Transverse colon (tissue), 4 donors: ENCODE results near the gene DOCK8.

ENCODE experiments used
- CTCF ChIP-seq, 5 experiments: fragments of 200-600 bp in 3 of 5; fragments of 450-650 bp in 2 of 5; sonication (generic) in 3 of 5; IDR thresholded peaks; 1 replicate in 2 of 5; 2 replicates in 3 of 5; pipeline ENCODE4 v1.5.1; 2016 to 2017; ENCODE audit warnings: antibody characterized with exemption in 5 of 5, inconsistent platforms in 3 of 5, mild to moderate bottlenecking in 2 of 5, moderate library complexity in 1 of 5
- POLR2A ChIP-seq: fragments of 450-650 bp; IDR thresholded peaks from one replicate; pipeline ENCODE4 v1.6.1; 2016; ENCODE audit warnings: antibody characterized with exemption, mild to moderate bottlenecking, moderate library complexity
- POLR2AphosphoS5 ChIP-seq, 3 donors: sonication (generic); formaldehyde crosslinking; IDR thresholded peaks; one replicate each; pipeline ENCODE4 v1.6.1; 2016; ENCODE audit warnings: antibody characterized with exemption in 3 of 3

GRCh38 chr9:505741-506059, 291.0 kb downstream of the DOCK8 start:
- TF ChIP-seq CTCF (IDR thresholded peaks at IDR 0.05) (no peak), POLR2A (no peak), POLR2AphosphoS5 (IDR thresholded peaks at IDR 0.05) (no peak)
